Measurements from ENCODE around the gene SLC35F2. TPM values are rescaled to one million over a fixed set of nuclear protein-coding genes. Genes with fewer than 3 reads are reported as not detected.
"Not testable (repeated sequence)": the region's sequence is repeated elsewhere in the genome, so short reads cannot be mapped to it uniquely, and the experiment has no call there.

The SLC35F2 gene
- polyA plus RNA-seq, 1 donor, result 4.5 TPM

- DNase-seq, result no peak
Observed at GRCh38 chr11:107840129-107840484, 18.5 kb downstream of the SLC35F2 start.

GRCh38 chr11:107836851-107837250 is 21.7 kb downstream of the SLC35F2 start:
- no peak for DNase-seq

- no peak for DNase-seq
Observed at GRCh38 chr11:107834995-107835394, 23.6 kb downstream of the SLC35F2 start.

- not testable (repeated sequence) for DNase-seq
Observed at GRCh38 chr11:107833926-107834325, 24.7 kb downstream of the SLC35F2 start.

GRCh38 chr11:107830915-107831540 is 27.6 kb downstream of the SLC35F2 start:
- DNase-seq, result no peak

GRCh38 chr11:107827041-107827440 is 31.5 kb downstream of the SLC35F2 start:
- DNase-seq, result no peak

- no peak for DNase-seq
Observed at GRCh38 chr11:107825875-107826274, 32.7 kb downstream of the SLC35F2 start.

- no peak for DNase-seq
Observed at GRCh38 chr11:107824668-107825369, 33.8 kb downstream of the SLC35F2 start.

GRCh38 chr11:107821199-107821927 is 37.2 kb downstream of the SLC35F2 start:
- no peak for DNase-seq

- DNase-seq, result no peak
Observed at GRCh38 chr11:107819361-107820014, 39.1 kb downstream of the SLC35F2 start.

GRCh38 chr11:107818491-107818890 is 40.1 kb downstream of the SLC35F2 start:
- no peak for DNase-seq

GRCh38 chr11:107816028-107816427 is 42.6 kb downstream of the SLC35F2 start:
- DNase-seq, result no peak

GRCh38 chr11:107810875-107811274 is 47.7 kb downstream of the SLC35F2 start:
- DNase-seq, result no peak

- DNase-seq, result no peak
Observed at GRCh38 chr11:107808521-107808920, 50.1 kb downstream of the SLC35F2 start.

- DNase-seq, result no peak
Observed at GRCh38 chr11:107804971-107805370, 53.6 kb downstream of the SLC35F2 start.

GRCh38 chr11:107804211-107804610 is 54.4 kb downstream of the SLC35F2 start:
- DNase-seq, result no peak

GRCh38 chr11:107801641-107802040 is 56.9 kb downstream of the SLC35F2 start:
- DNase-seq, result no peak

- DNase-seq, result peak; percentile 64
Observed at GRCh38 chr11:107799218-107799859, 59.2 kb downstream of the SLC35F2 start.

GRCh38 chr11:107792049-107792443 is 66.5 kb downstream of the SLC35F2 start:
- DNase-seq, result no peak

GRCh38 chr11:107791343-107792048 is 67.1 kb downstream of the SLC35F2 start:
- DNase-seq, result no peak

GRCh38 chr11:107789767-107790166 is 68.8 kb downstream of the SLC35F2 start:
- no peak for DNase-seq

- no peak for DNase-seq
Observed at GRCh38 chr11:107787733-107788132, 70.9 kb downstream of the SLC35F2 start.
